Measurements from ENCODE around the gene SALL1.
A peak's percentile ranks its signal among the peaks of the same experiment; 100 is the strongest.

SALL1 gene

GRCh38 chr16:51150888-51151320 is at the start of gene SALL1:
Gene SALL1 (minus strand): TSS chr16:51151270. CDS start chr16:51151241, 29 bp downstream.
- no peak for DNase-seq

- DNase-seq, result no peak
These were observed 49.7 kb upstream of the SALL1 start for GRCh38 chr16:51200793-51201192.

GRCh38 chr16:51197953-51198748 is 47.1 kb upstream of the SALL1 start:
- no peak for DNase-seq

DNA sequence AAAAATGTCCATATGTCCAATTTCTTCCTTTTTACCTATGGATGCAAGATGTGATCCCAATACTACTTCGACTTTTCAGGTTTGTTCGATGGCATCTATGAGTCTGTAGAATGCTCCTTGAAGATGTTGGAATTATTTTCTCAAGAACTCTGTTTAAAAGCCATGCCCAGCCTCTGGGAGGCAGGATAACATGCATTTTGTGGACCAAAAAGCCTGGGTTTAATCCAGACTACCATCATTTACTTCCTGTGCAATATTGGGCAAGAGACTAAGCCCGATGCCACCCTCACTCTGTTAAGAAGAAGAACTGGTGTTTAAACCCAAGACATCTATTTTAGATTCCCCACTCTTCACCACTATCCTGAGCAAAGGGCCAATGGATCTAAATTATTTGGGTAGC is 42.8 kb upstream of the SALL1 start:
- no peak for DNase-seq

GRCh38 chr16:51184702-51185433 is 33.8 kb upstream of the SALL1 start:
- no peak for DNase-seq

DNA sequence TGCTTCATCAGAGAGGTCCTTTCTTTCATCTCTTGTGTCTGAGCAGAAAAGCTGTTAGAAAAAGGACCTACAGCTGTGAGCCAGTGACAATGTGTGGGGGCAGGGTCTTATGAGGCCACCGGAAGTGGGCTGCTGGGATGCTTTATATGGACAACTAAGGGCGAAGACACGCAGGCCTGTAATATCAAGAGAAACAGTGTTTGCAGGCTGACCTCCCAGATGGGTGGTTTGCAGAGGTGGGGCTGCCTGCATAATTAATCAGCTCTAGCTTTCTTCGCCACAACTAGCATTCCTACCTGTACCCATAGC is 30.4 kb upstream of the SALL1 start:
- DNase-seq, result peak; percentile 25

- DNase-seq, result no peak
These were observed 29.8 kb upstream of the SALL1 start for GRCh38 chr16:51180719-51181502.

DNA sequence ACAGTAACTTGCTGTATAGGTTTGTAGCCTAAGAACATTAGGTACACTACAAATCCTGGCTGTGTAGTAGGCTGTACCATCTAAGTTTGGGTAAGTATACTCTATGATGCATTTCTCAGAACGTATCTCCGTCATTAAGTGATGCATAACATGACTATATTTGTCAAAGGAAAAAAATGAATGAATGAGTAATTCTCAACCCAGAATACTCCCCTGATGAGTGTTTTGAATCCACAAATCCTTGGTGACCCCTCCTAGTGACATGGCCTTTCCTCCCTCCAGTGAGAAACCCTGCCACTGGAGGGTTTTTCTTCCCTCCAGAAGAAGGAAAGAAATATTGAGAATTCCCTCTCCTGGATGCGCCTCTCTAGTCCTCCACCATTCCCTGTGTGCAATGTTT is 24.0 kb upstream of the SALL1 start:
- DNase-seq, result no peak

- DNase-seq, result no peak
These were observed 21.3 kb upstream of the SALL1 start for GRCh38 chr16:51172368-51172767.

GRCh38 chr16:51168755-51169154 is 17.7 kb upstream of the SALL1 start:
- no peak for DNase-seq

DNA sequence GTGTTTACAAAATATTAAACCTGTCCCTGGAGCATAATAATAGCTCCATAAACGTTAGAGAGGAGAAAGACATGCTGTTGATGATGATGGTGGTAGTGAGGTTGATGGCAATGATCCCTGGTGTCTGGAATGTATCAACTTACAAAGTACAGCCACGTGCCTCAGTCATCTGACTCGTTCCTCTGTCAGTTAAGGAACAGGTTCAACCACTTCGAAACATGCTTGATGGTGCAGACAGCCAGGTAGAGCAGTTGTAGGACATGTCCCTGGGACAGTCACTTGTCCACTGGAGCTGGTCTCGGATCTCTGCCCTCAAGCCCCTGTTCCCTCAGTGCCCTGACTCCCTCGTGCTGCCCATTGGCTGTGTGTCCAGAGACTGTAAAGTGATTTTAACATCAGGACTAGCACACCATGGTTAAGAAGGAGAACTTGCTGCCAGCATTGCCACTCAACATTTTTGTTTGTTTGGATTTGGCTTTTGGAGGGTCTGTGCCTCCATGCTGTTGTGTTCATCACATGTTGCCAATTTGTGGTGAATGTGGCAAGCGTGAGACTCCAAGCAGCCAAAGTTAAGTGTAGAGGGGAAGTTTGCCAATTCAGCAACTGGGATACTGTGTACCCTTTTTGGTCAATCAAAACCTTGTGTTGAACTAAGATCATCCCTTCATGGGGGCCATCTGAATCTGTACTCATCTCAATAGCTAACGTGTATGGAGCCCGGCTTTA is 16.3 kb upstream of the SALL1 start:
- DNase-seq, result no peak

- no peak for DNase-seq
These were observed 15.5 kb upstream of the SALL1 start for GRCh38 chr16:51166541-51166940.

GRCh38 chr16:51166091-51166490 is 15.0 kb upstream of the SALL1 start:
- DNase-seq, result no peak

DNA sequence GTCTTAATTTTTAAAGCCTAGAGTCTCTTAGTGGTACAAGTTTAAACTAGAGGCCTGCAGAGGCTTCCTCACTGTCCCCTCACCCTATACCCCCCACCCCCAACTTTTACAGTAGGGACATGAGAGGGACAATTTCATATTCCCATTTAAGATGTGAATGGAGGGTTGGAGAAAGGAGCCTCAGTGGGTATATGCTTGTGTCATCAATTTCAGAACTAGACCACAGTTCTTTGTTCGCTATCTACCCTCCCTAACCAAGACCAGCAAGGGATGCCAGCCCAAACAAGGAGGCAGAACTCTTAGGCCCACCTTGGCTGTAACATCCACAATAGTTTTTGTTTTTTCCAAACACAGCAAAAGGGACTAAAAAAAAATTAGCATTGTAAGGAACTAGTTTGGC is 14.0 kb upstream of the SALL1 start:
- DNase-seq, result no peak

- no peak for DNase-seq
These were observed 13.5 kb upstream of the SALL1 start for GRCh38 chr16:51164574-51164973.

- no peak for DNase-seq
These were observed 13.0 kb upstream of the SALL1 start for GRCh38 chr16:51163894-51164566.

GRCh38 chr16:51163366-51163765 is 12.3 kb upstream of the SALL1 start:
- no peak for DNase-seq

DNA sequence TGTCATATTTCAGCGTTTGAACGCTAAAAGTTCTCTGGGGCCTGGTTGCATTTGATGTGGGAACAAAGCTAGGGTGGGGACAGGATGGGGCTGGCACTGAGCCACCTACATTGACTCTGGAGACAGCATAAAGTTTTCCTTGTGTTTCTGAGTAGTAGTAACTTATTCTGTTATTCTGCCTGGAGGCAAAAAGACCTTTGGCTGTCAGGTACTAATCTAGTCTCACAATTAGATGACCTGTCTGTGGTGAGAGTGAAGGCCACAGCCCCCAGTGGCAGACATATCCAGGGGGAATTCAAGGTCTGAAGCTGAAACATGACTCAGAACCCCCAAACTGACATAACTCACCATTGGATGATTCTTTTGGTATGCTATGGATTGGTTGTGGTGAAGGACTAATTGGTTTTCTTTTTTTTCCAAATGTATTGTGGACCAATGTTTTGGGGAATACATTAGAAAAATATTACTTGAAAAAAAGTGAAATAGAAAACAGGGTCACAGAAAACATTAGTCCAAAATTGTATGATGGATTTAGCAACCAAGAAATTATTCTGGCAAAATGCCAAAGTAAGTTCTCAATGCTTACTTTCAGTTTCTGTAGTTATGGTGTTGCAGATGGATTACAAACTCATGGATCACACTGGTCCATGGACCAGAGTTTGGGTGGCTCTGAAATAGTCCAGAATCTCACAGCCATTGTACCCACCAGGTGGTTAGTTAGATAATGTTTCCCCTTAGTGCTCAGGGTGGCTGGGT is 10.5 kb upstream of the SALL1 start:
- no peak for DNase-seq

DNA sequence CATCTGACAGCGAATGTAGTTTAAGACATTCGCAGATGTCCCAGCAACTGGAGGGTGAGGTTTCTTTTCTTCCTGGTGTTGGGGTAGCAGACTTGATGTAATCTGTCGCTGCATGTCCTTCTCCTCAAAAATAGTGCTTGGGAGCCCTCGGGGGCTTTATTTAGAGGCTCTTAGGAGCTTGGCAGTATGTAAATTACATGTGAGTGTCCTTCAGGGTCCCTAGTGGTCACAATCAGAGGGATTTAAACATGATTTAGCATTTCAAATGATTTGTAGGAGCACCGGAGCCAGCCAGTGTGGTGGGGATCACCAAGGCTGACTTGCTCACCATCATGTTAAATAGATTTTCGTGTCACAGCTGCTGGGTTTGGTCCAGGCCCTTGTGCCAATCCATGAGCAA is 8.8 kb upstream of the SALL1 start:
- no peak for DNase-seq

GRCh38 chr16:51159296-51159695 is 8.2 kb upstream of the SALL1 start:
- no peak for DNase-seq

GRCh38 chr16:51157698-51158097 is 6.6 kb upstream of the SALL1 start:
- DNase-seq, result no peak

DNA sequence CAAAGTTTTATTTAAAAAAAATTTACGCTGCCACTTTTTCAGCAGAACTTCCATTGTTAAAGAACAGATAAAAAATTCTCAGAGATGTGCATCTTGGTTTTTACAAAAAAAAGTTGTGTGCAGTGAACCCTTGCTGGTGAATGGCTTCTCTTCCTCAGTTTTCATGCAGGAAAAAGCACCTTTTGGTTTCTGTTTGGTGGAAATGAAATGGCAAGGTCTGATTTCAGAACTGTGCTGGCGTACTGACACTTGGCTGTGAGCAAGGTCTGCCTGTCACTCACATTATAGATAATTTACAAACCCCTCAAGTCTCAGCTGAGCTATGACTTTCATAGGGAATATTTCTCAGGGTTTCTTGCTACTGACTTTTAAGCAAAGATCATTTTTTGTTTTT is 5.7 kb upstream of the SALL1 start:
- no peak for DNase-seq

Data from NCI-H146 (cell line).